HG02588 (cell line): ENCODE data around the gene AIF1.

Experiments used
- ATAC-seq: cut with Tn5 transposase; IDR thresholded peaks from one replicate; pipeline ENCODE4 v1.9.1; 2021; ENCODE audit warnings: mild to moderate bottlenecking, moderate library complexity; ENCODE audit not compliant: unreplicated experiment

Gene AIF1

GRCh38 chr6:31619805-31620585 lies 5.0 kb downstream of the AIF1 start:
- peak; percentile 74 for ATAC-seq

GRCh38 chr6:31620586-31621319 lies 5.7 kb downstream of the AIF1 start, which contains the start of gene PRRC2A:
PRRC2A (plus strand) TSS chr6:31620715; CDS start chr6:31622790, 2,075 bp downstream.
- peak; percentile 61 for ATAC-seq

- no peak for ATAC-seq
Observed at GRCh38 chr6:31621320-31621939, 6.4 kb downstream of the AIF1 start.

GRCh38 chr6:31621991-31622390 lies 7.0 kb downstream of the AIF1 start:
- ATAC-seq = no peak

- ATAC-seq = no peak
Observed at GRCh38 chr6:31622684-31623091, 7.7 kb downstream of the AIF1 start.

GRCh38 chr6:31624070-31624469 lies 9.0 kb downstream of the AIF1 start:
- ATAC-seq = no peak

GRCh38 chr6:31626952-31627351 lies 11.9 kb downstream of the AIF1 start:
- no peak for ATAC-seq

GRCh38 chr6:31627690-31628287 lies 12.8 kb downstream of the AIF1 start:
- no peak for ATAC-seq

GRCh38 chr6:31629014-31629413 lies 14.0 kb downstream of the AIF1 start:
- no peak for ATAC-seq

- ATAC-seq = no peak
Observed at GRCh38 chr6:31630177-31630934, 15.3 kb downstream of the AIF1 start.

GRCh38 chr6:31631209-31631608 lies 16.2 kb downstream of the AIF1 start:
- no peak for ATAC-seq

- ATAC-seq = no peak
Observed at GRCh38 chr6:31631681-31632278, 16.7 kb downstream of the AIF1 start.

GRCh38 chr6:31632279-31632946 lies 17.4 kb downstream of the AIF1 start:
- no peak for ATAC-seq

GRCh38 chr6:31633447-31633846 lies 18.4 kb downstream of the AIF1 start:
- ATAC-seq = no peak

- no peak for ATAC-seq
Observed at GRCh38 chr6:31634131-31634530, 19.1 kb downstream of the AIF1 start.

- no peak for ATAC-seq
Observed at GRCh38 chr6:31634969-31635575, 20.0 kb downstream of the AIF1 start.

- ATAC-seq = no peak
Observed at GRCh38 chr6:31636698-31637596, 21.9 kb downstream of the AIF1 start.

- no peak for ATAC-seq
Observed at GRCh38 chr6:31639043-31639442, 24.0 kb downstream of the AIF1 start.
